HG03060 (cell line): ENCODE results near the gene VPS4A.
"Not testable (repeated sequence)": the region's sequence is repeated elsewhere in the genome, so short reads cannot be mapped to it uniquely, and the experiment has no call there.

Experiments
- ATAC-seq: cut with Tn5 transposase; IDR thresholded peaks from one replicate; pipeline ENCODE4 v1.9.1; 2021; ENCODE audit warnings: low read depth, moderate number of reproducible peaks; ENCODE audit not compliant: unreplicated experiment

Gene VPS4A

DNA sequence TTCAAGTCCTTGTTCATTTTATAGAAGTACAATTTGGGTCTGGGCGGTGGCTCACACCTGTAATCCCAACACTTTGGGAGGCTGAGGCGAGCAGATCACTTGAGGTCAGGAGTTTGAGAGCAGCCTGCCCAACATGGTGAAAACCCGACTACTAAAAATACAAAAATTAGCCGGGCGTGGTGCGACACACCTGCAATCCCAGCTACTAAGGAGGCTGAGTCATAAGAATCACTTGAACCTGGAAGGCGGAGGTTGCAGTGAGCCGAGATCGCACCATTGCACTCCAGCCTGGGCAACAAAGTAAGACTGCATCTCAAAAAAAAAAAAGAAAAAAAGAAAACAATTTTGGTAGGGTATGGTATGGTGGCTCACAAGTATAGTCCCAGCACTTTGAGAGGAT, 48.9 kb downstream of the VPS4A start:
- not testable (repeated sequence) for ATAC-seq

DNA sequence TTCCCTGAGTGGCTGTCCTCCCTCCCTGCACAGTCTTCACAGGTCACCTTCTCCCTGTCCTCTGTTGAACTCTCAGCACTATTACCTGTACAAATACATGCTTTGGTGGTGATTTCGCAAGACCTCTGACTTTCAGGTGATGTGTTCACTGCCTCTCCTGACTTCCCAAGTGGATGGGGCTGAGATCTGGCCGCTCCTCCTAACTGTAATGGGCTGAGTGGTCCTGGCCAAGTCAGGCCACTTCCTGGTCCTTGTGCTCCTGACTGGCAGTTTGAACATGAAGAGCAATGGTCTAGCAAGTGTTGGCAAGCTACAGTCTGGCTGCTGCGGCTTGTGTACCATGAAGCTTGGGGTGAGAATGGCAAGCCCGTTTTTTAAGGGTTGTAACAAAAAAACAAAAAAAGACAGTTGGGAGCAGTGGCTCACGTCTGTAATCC, 52.1 kb downstream of the VPS4A start:
- no peak for ATAC-seq

DNA sequence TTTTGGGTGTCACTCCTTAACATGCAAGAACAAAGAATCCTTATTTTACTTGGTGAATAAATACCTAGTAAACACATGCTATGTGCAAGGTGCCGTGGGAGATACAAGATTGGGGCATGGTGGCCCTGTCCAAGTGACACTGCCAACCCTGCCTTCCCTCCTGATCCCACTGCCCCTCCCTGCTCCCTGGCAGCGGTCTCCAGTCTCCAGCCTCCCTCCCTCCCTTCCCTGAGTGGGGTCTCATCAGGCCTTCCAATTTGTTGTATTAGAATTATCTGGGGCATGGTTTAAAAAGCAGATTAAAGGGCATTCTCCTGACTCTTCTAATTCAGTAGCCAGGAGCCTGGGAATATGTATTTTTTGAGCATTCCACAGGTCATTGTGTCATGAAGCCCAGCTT, 52.9 kb downstream of the VPS4A start:
- no peak for ATAC-seq

DNA sequence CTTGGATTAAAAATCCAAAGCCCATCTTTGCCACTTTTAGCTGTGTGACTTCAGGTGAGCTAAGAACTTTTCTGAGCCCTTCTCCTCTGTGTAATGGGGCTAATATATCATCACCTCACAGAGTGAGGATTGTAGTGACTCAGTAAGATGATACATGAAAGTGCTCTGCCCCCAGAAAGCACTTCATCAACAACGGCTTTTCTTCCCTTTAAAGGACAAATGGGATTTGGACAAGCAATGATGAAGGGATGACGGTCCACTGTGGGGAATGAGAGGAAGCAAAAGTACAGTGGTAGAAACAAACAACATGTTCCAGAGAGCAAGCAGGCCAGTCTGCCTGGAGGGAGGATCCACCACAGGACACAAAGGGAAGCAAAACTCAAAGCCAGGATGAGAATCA, 54.8 kb downstream of the VPS4A start:
- no peak for ATAC-seq

DNA sequence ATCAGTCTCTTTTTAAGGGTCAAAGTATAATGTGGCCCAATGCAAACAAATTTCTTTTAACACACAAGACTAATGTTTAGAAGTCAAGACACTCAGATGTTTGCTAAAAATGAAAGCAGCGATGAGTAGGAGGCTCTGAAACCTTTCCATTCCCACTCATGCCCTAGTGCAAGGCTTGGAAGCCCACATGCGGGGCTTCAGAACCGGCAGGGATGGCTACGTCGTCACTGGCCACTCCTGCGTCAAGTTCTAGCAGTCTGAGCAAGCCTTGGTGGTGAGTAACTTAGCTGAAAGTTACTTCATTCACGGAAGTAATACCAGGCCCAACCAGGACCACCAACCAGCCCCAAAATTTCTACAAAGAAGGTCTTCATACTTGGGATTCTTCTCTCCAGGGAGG, 55.3 kb downstream of the VPS4A start:
- no peak for ATAC-seq

DNA sequence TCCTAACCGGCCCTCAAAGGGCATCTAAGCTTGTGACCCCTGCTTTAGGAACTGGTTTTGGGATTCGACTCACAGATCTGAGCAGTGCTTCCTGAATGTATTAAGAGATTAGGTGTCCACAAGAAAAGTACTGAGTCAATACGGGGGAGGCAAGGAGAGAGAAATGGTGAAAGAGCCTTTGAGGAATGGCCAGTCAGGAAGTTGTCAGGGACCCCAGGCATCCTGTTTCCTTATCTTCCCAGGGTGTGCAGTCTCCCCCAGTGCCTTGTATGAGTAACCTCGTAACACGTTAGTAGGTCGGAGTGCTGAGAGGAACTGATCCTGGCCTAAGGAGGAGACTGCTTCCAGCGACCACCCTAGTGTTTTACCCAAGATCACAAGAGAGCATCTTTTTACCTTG, 56.8 kb downstream of the VPS4A start:
- no peak for ATAC-seq

DNA sequence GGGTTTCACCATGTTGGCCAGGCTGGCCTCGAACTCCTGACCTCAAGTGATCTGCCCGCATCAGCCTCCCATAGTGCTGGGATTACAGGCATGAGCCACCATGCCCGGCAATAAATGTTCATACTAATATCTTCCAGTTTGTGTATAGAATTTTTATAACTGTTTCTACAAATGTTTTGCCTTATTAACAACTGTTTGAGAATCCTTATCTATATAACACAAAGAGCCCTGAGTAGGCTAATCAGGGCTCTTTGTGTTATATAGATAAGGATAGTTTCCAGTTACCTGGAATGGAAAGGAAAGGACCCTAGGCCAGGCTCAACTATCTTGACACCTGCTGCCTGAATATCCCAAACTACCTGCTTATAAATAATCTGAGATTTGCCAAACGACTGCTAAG, 57.7 kb downstream of the VPS4A start:
- no peak for ATAC-seq

DNA sequence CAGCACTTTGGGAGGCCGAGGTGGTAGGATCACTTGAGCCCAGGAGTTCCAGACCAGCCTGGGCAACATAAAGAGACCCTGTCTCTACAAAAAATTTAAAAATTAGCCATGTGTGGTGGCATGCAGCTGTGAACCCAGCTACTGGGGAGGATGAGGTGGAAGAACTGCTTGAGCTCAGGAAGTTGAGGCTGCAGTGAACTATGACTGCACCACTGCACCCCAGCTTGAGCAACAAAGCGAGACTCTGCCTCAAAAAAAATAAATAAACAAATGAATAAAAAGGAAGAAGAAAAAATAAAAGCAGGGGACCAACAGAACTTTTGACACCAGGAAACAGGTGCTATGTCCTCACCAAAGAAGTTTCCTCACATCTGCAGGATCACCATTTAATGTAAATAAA, 60.4 kb downstream of the VPS4A start:
- ATAC-seq = no peak

DNA sequence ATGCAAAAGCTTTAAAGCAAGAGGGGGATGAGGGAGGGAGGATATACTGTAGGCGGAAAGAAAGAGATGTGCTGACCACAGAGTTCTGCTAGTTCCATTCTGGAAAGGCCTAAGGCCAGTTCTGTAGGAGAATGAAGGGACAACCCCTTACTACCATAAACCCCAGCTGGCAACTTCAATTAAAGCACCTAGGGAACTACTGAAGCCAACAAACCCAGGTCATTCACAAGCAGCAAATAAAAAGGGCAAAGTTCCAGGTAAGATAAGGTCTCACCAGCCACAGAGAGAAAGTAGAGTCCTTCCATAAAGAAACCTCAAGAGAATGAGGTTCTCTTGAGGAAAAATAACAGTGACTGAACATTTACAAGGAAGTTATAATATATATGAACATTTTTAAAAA, 61.9 kb downstream of the VPS4A start:
- no peak for ATAC-seq
